NB4 (cell line): ENCODE results near the gene DPF3.
A peak's percentile ranks its signal among the peaks of the same experiment; 100 is the strongest.

Source experiments
- DNase-seq: peaks from one replicate; pipeline ENCODE4 v3.0.0; 2010; ENCODE audit warnings: low read depth
- H3K4me3 ChIP-seq: one replicate; pipeline ENCODE4 v1.5.1; 2011; ENCODE audit warnings: mild to moderate bottlenecking, low read depth, low read length, moderate library complexity
- MYC ChIP-seq: IDR thresholded peaks from 2 replicates; pipeline ENCODE4 v1.6.1; 2011; ENCODE audit warnings: low read depth, low read length
- POLR2A ChIP-seq: IDR thresholded peaks from 2 replicates; pipeline ENCODE4 v1.6.1; 2011; ENCODE audit warnings: mild to moderate bottlenecking; ENCODE audit not compliant: insufficient read length; ENCODE audit errors: extremely low read depth
- TF ChIP-seq, protein P1 (sequence below): IDR thresholded peaks from 2 replicates; pipeline ENCODE4 v1.6.1; 2011; ENCODE audit warnings: low read depth, low read length
- TF ChIP-seq, protein P2 (sequence below): IDR thresholded peaks from one replicate; pipeline ENCODE4 v1.5.1; 2012; ENCODE audit warnings: low read depth, low read length

Gene DPF3

DNA sequence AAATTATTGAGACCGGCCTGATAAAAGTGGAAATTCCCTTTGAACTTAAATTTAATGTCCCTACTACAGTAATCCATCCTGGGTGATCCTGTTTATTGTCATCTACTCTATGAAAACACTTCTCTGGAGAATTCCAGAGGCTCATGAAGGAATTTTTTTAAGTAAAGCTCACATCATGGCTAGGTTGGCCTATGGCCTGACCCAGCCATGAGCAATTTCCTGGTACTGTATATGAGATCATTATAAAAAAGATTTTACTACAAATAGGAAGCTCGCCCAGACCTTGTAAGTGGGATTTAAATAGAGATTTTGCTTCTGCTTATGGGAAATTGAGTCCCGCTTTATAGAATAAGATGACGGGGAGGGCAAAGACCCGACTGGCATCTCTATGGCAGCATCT, 215.5 kb downstream of the DPF3 start:
- no peak for DNase-seq
- no peak overlapping the region for H3K4me3 ChIP-seq
- TF ChIP-seq, protein P1, sequence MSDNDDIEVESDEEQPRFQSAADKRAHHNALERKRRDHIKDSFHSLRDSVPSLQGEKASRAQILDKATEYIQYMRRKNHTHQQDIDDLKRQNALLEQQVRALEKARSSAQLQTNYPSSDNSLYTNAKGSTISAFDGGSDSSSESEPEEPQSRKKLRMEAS: no peak
- TF ChIP-seq POLR2A (no peak), MYC (no peak)
- TF ChIP-seq, protein P2, sequence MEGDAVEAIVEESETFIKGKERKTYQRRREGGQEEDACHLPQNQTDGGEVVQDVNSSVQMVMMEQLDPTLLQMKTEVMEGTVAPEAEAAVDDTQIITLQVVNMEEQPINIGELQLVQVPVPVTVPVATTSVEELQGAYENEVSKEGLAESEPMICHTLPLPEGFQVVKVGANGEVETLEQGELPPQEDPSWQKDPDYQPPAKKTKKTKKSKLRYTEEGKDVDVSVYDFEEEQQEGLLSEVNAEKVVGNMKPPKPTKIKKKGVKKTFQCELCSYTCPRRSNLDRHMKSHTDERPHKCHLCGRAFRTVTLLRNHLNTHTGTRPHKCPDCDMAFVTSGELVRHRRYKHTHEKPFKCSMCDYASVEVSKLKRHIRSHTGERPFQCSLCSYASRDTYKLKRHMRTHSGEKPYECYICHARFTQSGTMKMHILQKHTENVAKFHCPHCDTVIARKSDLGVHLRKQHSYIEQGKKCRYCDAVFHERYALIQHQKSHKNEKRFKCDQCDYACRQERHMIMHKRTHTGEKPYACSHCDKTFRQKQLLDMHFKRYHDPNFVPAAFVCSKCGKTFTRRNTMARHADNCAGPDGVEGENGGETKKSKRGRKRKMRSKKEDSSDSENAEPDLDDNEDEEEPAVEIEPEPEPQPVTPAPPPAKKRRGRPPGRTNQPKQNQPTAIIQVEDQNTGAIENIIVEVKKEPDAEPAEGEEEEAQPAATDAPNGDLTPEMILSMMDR: no peak

DNA sequence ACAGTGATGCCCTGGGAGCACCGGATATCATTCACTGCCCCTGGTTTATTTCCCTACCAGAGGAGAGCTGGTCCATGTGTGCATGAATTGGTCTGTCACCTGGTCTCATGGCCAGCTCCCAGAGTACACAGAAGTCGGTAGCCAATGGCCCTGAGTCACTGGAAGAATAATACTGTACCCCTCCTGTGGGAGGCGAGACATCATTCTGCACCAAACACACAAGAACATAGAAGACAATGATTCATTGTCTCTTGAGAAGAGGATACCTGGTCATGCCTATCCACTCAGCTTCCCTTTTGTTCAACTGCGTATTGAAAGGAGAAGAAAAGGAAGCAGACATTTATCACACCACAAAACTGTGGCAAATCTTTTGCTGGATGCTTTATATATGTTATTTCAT, 216.2 kb downstream of the DPF3 start:
- H3K4me3 ChIP-seq: no peak overlapping the region
- no peak for DNase-seq
- TF ChIP-seq, protein P2: no peak
- TF ChIP-seq, protein P1: no peak
- TF ChIP-seq POLR2A (no peak), MYC (no peak)

DNA sequence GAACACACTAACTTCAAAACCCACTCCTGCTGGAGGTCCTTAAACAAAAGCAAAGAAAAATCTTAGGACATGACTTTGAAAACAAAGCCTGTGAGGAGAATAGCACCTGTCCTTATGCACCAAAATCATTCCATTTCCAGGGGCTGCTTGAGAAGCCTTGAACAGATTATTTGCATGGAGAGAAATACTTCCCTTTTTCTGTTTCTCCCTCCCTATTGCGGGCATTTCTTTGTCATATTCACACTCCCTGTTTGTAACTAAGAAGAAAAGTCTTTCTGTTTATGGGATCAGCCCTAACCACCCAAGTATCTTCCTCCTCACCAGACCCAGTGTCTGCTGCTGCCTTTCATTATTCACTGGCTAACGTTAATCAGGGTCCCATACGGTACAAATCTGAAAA, 218.8 kb downstream of the DPF3 start:
- H3K4me3 ChIP-seq: no peak overlapping the region

DNA sequence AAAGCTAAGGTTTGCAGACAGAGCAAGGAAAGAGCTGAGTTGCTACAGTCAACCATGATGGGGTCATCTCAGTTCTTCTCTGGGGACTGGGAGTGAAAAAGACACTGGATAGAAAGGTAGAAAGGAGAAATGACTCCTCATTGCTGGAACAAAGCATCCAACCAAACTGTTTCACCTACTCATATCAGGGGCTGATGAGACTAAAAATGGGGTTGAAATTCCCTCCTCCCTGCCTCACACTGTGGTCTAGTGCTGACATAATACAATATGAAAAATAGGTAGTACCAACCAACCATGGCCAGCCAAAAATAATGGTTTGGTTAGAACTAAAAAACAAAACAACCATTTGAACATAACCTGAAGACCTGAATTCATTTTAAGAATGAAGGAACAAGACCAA, 220.7 kb downstream of the DPF3 start:
- no peak overlapping the region for H3K4me3 ChIP-seq
- TF ChIP-seq POLR2A (no peak), MYC (no peak)
- TF ChIP-seq, protein P2: no peak
- TF ChIP-seq, protein P1: no peak
- DNase-seq: no peak

More for the DNA sequence above, 218.8 kb downstream of the DPF3 start:
- peak; percentile 4 for DNase-seq
- TF ChIP-seq, protein P2: no peak
- TF ChIP-seq POLR2A: no peak
- TF ChIP-seq MYC: no peak
- TF ChIP-seq, protein P1: no peak

DNA sequence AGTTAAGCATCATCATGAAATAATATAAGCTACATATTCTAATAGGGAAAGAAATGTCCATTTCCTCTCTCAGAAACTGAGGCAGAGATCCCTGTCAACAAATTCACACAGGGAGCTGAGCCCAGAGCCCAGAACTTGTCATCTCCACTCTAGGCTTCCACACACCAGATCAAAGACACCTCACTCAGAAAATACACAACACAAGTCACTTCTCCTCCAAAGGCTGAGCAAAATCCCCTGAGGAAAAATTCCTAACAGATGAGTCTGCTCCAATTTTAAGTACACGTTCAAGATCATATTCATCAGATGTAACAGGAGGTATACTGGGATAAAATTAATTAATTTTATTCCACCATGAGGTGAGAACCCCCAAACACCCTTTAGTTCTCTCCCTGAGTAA, 227.3 kb downstream of the DPF3 start:
- TF ChIP-seq POLR2A: no peak
- no peak for TF ChIP-seq MYC
- TF ChIP-seq, protein P2: no peak
- TF ChIP-seq, protein P1: no peak
- DNase-seq: no peak
- no peak overlapping the region for H3K4me3 ChIP-seq

DNA sequence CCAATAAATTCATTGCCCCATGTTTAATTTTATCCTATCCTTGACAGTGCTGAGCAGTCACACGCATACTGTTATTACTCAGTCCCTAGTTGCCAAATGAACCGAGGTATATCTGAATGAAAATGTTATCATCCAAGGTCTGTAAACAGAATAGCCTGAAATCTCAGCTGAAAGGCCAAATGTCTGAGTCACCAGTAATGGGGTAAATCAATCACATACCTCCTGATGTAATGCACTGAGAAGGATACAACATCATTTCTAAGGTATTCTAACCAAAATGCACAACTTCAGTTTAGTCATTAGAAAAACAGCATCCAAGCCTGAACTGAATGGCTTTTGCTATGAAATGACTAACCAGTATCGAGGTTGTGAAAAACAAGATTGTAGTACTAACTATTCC, 228.6 kb downstream of the DPF3 start:
- no peak for DNase-seq
- TF ChIP-seq, protein P1: no peak
- TF ChIP-seq POLR2A: no peak
- TF ChIP-seq MYC: no peak
- TF ChIP-seq, protein P2: no peak
- no peak overlapping the region for H3K4me3 ChIP-seq
